HG03439 (cell line): ENCODE results near the gene GIGYF1.
A peak's percentile ranks its signal among the peaks of the same experiment; 100 is the strongest.
"Not testable (repeated sequence)": the region's sequence is repeated elsewhere in the genome, so short reads cannot be mapped to it uniquely, and the experiment has no call there.

ENCODE experiments used
- ATAC-seq: cut with Tn5 transposase; IDR thresholded peaks from one replicate; pipeline ENCODE4 v1.9.1; 2021; ENCODE audit warnings: mild to moderate bottlenecking, moderate library complexity; ENCODE audit not compliant: unreplicated experiment

GIGYF1 gene

GRCh38 chr7:100694098-100694745 is at the start of gene GIGYF1:
GIGYF1 (minus strand) TSS chr7:100694250; CDS start chr7:100688238, 6,012 bp downstream.
- ATAC-seq = peak; percentile 45

GRCh38 chr7:100739934-100740333 is 45.9 kb upstream of the GIGYF1 start:
- ATAC-seq = no peak

- no peak for ATAC-seq
These were observed 42.6 kb upstream of the GIGYF1 start for GRCh38 chr7:100736671-100737070.

- ATAC-seq = no peak
These were observed 41.7 kb upstream of the GIGYF1 start for GRCh38 chr7:100735730-100736129.

GRCh38 chr7:100731937-100732636 is 38.0 kb upstream of the GIGYF1 start:
- no peak for ATAC-seq

GRCh38 chr7:100730136-100730800 is 36.2 kb upstream of the GIGYF1 start:
- ATAC-seq = no peak

GRCh38 chr7:100728196-100728595 is 34.1 kb upstream of the GIGYF1 start:
- ATAC-seq = no peak

GRCh38 chr7:100726996-100727761 is 33.1 kb upstream of the GIGYF1 start:
- no peak for ATAC-seq

- ATAC-seq = not testable (repeated sequence)
These were observed 30.3 kb upstream of the GIGYF1 start for GRCh38 chr7:100724364-100724763.

GRCh38 chr7:100723732-100724275 is 29.8 kb upstream of the GIGYF1 start:
- ATAC-seq = no peak

- ATAC-seq = no peak
These were observed 28.6 kb upstream of the GIGYF1 start for GRCh38 chr7:100722480-100723212.

- no peak for ATAC-seq
These were observed 27.4 kb upstream of the GIGYF1 start for GRCh38 chr7:100721505-100721812.

- ATAC-seq = no peak
These were observed 26.8 kb upstream of the GIGYF1 start for GRCh38 chr7:100720671-100721504.

- ATAC-seq = no peak
These were observed 26.2 kb upstream of the GIGYF1 start, which contains the start of gene EPO for GRCh38 chr7:100720279-100720670. EPO (plus strand) TSS chr7:100720468; CDS start chr7:100720981, 513 bp downstream.

GRCh38 chr7:100719523-100720278 is 25.7 kb upstream of the GIGYF1 start:
- ATAC-seq = no peak

GRCh38 chr7:100717073-100717472 is 23.0 kb upstream of the GIGYF1 start:
- not testable (repeated sequence) for ATAC-seq

- no peak for ATAC-seq
These were observed 20.7 kb upstream of the GIGYF1 start for GRCh38 chr7:100714725-100715124.

- ATAC-seq = no peak
These were observed 17.3 kb upstream of the GIGYF1 start for GRCh38 chr7:100711369-100711768.

GRCh38 chr7:100710452-100710851 is 16.4 kb upstream of the GIGYF1 start:
- ATAC-seq = no peak
